HG02642 (cell line): Measurements from ENCODE around the gene SUCO.
"Not testable (repeated sequence)": the region's sequence is repeated elsewhere in the genome, so short reads cannot be mapped to it uniquely, and the experiment has no call there.

ENCODE experiments used
- ATAC-seq: cut with Tn5 transposase; IDR thresholded peaks from one replicate; pipeline ENCODE4 v1.9.1; 2021; ENCODE audit warnings: mild to moderate bottlenecking; ENCODE audit not compliant: unreplicated experiment, poor library complexity

The SUCO gene

DNA sequence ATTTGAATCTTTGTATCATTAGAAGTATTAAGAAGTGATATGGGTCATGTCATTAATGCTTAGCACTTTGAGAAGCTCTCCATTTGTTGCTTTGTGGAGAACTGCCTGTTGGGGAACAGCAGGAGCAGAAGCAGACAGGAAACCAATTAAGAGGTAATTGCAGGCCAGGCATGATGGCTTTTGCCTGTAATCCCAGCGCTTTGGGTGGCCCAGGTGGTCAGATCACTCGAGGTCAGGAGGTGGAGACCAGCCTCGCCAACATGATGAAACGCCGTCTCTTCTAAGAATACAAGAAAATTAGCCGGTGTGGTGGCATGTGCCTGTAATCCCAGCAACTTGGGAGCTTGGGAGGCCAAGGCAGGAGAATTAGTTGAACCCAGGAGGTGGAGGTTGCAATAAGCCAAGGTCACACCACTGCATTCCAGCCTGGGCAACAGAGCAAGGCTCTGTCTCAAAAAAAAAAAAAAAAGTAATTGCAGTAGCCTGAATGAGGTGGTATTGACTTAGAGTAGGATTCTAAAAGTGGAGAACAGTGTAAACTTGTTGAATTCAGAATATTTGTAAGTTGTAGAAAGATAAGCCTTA is 68.2 kb downstream of the SUCO start:
- ATAC-seq: no peak

DNA sequence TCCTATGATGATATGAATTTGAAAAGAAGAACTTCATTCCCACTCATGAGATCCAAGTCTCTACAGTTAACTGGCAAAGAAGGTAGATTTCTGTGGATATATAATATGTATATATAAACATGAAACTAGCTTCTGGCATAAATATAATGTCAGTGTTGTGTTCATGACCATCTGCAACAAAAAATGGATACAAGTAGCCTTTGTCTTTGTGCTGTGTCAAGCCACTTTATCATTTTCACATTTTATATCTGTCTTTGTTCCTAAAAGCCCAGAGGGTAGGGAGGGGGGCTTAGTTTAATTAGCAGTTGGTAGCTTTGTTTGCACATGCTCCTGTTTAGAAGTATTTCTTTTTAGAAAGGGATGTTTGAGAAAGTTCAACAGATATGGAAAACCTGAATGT is 69.8 kb downstream of the SUCO start:
- ATAC-seq: no peak

DNA sequence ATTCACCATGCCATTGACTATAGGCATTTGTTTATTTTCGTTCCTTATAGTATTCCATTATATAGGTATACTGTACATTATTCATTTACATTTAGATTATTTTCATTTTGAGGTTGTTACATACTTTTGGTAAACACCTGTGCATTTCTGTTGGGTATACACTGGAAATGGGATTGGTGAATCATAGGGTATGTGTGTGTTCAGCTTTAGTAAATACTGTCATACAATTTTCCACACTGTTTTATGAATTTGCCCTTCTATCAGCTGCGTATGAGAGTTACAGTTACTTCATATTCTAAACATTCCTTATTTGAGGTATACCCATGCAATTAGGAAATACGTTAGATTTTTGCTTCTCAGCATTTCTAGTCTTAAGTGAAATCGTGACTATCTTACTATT is 70.9 kb downstream of the SUCO start:
- ATAC-seq: no peak

DNA sequence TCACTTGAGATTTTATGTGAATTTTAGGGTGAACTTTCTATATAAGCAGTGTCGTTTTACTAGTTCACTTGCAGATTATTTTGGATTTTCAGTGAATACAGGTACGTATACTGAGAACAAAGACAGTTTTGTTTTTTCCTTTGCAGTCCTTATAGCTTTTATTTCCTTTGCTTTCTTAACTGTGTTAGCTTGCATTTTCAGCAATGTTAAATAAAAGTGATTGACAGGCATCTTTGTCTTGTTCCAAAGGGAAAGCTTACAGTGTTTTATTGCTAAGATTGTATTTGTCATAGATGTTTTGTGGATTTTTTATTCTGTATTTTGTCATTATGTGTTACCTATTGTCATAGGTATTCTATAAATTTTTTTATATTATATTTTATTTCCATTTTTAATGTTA is 72.7 kb downstream of the SUCO start:
- no peak for ATAC-seq

DNA sequence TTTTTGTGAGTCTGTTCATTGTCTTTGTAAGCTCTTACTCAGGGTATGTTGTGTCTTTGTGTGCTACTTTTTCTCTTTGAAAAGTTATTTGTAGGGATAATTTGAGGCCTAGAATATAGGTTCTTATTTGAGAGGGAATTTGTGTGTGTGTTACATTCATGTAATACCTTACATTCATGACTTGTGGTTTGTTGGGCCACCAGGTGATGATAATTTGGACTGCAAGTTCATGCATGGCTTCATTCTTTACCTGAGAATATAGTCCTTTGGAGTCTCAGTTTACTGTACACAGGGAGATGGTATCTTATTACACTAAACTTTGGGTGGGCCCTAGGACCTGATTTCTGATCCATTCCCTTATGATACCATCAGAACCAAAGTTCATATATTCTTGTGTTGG is 74.2 kb downstream of the SUCO start:
- ATAC-seq: no peak

DNA sequence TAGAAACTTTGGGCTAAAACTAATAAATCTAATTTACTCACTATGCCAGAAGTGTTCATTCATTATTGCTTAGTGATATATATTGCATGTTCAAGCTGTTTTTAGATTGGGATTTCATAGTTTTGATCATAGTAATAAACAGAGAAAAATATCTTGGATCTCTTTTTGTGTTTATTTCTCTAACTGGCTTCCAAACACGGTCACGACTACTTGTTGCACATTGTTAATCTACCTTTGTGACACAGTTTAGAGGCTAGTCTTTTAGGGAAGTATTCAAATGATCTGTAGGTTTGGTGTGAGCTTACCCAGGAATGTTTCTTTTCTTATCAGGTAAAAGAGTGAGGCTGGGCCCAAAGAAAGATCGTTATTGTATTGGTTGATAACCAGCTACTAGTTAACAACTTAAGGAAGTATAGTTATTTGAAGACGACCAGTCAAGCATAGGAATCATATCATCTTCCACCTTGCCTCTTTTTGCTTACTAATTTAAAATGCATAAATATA is 75.2 kb downstream of the SUCO start:
- ATAC-seq: no peak

DNA sequence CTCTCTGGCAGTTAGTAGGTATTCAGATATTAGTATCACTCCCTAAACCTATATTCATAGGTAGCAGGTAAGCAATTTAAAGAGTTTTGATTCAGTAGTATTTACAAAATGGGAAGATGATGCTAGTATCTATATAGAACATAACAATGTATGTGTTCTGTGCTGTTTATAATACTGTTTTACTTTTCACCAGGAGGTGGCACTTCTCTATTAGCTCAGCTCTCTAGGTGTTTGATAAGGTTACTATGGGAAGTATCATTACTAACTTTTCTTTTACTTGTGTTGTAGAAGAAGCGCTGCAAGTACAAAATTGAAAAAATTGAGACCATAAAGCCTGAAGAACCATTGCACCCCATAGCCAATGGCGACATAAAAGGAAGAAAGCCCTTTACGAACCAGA is 76.6 kb downstream of the SUCO start:
- no peak for ATAC-seq

DNA sequence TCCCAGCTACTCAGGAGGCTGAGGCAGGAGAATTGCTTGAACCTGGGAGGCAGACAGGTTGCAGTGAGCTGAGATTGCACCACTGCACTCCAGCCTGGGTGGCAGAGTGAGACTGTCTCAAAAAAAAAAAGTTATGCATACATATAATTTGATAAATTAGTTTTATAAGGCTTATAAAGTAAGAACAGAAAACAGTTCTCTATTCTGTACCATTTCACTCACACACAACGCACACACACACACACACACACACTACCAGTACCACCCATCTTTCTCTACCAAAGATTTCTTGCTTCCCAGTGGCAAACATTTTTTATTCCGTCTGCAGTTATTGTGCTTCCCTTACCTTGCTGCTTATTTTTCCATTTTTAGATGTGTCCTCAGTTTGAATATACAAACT is 79.5 kb downstream of the SUCO start:
- no peak for ATAC-seq

DNA sequence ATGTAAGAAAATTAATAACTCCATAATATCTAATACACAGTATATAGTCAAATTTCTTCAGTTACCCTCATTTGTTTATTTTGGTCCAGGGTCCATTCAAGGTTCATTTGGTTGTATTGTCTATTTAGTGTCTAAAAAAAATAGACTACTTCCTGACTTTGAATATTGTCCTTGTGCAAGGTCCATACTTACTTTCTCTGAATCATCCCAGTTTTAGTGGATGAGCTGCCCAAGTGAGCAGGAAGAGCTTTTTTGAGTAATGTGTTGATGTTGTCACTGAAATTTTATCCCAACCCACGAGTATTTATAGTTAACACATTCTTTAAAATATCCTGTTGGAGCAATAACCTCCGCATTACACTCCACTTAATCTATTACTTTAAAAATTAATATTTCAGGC is 80.3 kb downstream of the SUCO start:
- no peak for ATAC-seq

DNA sequence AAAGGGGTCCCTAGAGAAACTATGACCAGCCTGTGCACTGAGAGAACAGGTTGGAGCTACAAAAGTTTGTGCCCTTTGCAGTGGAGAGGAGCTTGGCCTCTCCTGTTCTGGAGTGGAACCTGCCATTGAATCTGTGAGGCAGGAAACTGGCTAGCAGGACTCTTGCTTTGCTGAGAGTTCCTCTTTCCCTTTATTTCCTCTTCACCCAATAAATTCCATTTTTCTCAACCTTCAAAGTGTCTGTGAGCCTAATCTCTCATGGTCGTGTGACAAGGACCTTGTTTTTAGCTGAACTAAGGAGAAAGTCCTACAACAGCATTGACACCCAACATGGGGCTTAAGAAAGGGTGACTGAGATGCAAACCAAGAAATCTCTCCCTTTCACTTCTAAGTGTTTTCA is 83.2 kb downstream of the SUCO start:
- ATAC-seq: no peak

DNA sequence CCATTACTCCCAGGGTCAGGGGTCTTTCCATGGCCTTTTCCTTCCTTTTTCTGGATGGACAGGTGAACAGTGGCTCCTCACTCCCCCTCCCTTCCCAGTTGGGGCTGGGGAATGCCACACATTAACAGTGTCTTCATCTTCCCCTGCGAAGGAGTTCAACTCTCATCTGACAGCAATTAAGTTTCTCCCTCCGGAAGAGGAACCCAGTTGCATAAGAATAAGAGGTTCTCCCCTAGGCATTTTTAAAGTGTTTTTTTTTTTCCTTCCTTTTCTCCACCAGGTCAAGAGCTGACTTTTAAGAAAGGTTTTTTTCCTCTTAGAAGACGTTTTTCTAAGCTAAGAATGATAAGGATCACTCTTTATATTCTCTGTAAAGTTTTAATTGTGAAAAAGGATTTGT is 83.7 kb downstream of the SUCO start:
- ATAC-seq: no peak

DNA sequence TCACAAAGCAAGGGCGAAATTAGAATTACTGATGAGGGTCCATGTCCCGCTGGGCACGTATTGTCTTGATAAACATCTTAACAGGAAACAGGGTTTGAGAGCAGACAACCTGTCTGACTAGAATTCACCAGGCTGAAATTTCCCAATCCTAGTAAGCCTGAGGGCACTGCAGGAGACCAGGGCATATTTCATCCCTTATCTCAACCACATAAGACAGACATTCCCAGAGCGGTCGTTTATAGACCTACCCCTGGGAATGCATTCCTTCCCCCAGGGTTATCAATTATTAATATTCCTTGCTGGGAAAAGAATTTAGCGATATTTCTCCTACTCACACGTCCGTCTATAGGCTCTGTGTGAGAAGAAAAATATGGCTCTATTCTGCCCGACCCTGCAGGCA is 87.7 kb downstream of the SUCO start:
- not testable (repeated sequence) for ATAC-seq

DNA sequence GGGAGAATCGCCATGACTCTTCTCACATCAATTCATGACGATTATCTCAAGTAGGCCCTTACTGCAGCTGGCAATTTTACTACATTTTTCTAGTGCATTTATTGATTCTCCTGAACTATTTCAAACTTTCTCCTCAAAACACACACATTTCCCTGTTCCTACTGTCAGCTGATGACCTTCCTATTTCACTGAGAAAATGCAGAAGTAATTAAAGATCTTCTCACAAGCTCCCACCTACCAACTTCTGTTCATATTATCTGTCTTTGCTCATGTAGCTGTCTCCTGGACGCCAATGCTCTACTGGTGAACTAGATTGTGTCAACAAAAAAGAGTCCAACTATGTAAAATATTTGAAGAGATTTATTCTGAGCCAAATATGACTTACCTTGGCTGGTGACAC is 89.6 kb downstream of the SUCO start:
- no peak for ATAC-seq

DNA sequence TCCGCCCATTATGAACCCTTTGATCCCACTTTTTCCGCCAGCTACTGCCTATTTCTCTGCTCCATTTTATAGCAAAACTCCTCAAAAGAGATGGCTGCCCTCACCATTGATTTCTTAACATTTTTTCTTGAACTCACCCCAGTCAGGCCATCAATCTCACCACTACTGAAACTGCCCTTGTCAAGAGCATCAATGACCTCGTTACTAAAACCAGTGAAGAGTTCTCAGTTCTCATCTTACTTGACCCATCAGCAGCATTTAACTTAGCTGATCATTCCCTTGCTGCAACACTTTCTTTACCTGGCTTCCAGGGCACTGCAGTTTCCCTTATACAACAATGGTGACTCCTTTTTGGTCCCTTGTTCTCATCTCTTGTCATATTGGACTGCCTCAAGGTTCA is 90.8 kb downstream of the SUCO start:
- ATAC-seq: no peak

DNA sequence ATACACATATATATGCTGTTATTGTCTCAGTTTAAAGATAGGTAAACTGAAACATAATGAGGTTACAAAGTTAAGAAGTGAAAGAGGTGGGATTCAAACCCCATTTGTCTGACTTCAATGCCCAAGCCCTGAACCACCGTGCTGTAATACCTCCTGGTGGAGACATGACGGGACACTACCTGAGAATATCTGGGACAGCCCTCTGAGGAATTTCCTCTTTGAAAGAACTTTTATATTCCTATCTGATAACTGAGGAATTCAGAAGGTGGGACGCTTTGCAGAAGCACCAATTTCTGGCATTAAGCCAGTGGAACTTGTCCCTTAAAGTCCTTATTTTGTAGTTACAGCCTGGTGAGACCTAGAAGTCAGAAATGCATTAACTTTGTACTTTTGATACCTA is 93.9 kb downstream of the SUCO start:
- no peak for ATAC-seq

DNA sequence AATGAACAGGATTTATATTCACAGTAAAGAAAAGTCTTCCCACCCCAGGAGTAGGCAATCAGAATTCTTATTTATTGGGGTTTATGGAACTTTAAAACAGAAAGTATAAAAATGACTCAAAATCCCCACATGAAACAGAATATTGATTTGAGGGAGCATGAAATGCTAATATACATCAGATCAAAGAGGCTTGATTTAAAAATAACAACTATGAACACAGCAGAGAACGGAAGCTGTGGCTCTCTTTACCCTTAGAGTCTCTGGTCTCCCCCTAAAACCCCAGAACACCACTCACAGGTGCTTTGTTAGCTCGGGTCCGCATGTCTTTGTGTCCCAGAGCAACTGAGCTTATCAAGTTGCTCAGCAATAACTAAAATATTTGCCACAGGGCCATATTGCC is 94.8 kb downstream of the SUCO start:
- ATAC-seq: no peak

DNA sequence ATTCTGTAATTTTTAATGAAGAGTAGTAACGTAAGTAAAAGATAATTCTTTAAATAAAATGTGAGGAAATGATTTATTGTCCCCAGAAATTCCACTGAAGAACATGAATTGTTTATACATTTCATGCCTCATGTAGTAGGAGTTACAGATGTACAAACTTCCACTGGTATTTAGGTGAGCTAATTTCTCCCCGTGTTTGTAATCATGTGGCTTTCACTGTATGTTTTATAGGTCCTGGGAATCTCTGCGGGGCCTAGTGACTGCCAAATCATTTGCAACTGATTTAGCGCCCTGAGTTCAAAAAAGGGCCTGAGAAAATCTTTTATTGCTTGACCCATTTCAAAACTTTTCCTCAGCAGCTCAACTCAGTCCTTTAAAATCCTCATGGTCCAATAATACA is 95.5 kb downstream of the SUCO start:
- no peak for ATAC-seq

DNA sequence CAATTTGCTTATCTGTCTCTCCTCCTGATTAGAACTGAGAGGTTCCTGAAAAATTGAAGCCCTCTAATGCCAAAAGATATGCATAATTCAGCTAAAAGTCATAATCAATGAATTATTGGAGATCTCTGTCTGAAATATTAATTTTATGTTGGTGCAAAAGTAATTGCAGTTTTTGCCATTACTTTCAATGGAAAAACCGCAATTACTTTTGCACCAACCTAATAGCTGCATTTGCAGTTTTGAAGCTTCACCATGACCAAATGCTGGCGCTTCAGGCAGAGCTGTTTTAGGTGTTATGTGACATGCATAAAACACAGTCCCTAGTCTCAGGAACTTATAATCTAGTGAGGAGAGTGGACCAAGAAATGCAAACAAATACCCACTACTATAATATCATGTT is 96.2 kb downstream of the SUCO start:
- no peak for ATAC-seq

DNA sequence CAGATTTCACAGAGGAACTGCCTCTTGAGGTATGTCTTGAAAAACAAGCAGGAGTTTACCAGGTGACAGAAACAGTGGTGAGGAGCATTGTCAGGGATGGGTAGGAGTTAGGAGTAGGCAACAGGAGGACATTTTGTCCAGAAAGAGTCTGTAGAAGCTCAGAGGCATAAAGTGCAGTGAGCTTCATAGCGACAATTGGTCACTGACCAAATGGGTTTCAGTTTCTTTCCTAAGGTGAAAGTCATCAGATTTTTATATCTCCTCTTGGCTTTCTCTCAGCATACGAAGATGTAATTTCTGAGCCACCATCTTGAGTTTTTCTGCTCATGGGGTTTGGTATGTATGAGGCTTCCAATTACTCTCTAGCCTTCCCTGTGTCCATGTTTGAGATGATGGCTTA is 96.7 kb downstream of the SUCO start:
- ATAC-seq: no peak

DNA sequence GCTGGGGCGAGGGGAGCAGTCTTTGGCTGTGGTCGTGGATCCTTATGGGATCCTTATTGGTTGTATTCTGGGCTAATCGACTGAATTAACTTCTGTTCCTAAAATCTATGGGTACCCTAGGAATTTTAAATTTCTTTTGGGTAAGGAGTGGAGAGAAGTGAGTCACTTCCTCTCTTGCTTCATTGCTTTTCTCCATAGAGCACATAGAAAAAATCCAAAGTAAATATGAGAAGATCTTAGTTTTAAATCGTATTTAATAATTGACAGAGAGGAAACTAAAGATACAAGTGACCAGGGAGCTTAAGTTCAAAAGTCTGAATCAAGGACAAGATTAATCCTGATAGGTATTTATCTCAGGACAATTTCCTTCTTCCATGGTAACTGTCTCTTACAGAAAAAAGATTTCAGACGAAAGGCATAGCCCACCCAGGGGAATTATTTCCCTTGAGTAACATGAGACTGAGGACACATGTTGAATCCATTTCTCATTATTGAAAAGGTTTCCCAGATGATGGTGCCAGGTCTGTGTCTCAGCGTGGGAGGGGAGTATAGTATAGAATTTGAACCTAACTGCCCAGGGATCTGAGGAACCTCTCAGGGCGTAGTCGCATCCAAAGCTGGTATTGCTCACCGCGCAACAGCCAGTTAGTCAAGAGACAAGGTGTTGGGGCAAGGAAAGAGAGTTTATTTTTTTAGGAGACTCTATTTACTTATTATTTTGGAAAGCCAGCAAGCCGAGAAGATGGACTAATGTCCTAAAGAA is 97.3 kb downstream of the SUCO start:
- ATAC-seq: no peak

DNA sequence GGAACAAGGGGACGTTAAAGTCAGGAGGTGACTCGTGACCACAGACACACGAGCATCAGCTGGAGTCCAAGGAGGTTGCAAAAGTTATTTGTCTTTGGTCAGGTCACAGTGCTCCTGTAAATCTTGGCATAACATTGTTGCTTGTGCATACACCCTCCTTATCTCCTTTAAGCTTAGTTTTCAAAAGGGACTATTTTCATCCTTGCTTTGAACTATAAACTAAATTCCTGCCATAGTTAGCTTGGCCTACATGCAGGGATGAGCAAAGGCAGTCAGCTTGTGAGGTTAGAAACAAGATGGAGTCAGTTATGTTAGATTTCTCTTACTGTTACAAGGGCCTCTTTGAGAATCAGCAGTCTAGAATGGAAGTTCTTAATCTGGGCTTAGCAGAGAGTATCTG is 97.9 kb downstream of the SUCO start:
- ATAC-seq: no peak

DNA sequence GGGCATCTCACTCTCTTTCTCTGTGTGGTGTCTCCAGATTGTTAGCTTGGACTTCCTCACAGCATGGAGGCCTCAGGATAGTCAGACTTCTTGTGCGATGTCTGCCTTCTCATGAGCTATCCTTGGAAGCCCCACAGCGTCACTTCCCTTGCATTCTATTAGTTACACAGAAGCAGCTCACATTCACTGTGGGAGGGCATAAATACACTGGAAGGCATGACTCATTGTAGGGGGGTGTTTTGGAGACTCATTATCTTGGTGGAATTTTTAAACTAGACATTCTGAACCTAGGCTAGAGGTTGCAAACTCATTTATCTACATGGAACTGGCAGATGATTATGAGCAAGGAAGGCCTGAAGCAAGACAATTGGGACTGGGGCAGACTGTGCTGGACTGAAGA is 104.6 kb downstream of the SUCO start:
- no peak for ATAC-seq
